Fibroblast of pulmonary artery (primary cell): Measurements from ENCODE around the gene KMT2D.

Source experiments
- DNase-seq: peaks from one replicate; pipeline ENCODE4 v3.0.0-alpha.2; 2010; ENCODE audit warnings: low read depth
- H3K4me3 ChIP-seq: replicated peaks from 2 replicates; pipeline ENCODE4 v1.5.1; 2011; ENCODE audit warnings: low read depth, mild to moderate bottlenecking, control low read depth, low read length, moderate library complexity
- TF ChIP-seq, protein P1 (sequence below): IDR thresholded peaks from 2 replicates; pipeline ENCODE4 v1.5.1; 2011; ENCODE audit warnings: mild to moderate bottlenecking, control low read depth, low read length, inconsistent platforms; ENCODE audit errors: missing control alignments

The KMT2D gene

DNA sequence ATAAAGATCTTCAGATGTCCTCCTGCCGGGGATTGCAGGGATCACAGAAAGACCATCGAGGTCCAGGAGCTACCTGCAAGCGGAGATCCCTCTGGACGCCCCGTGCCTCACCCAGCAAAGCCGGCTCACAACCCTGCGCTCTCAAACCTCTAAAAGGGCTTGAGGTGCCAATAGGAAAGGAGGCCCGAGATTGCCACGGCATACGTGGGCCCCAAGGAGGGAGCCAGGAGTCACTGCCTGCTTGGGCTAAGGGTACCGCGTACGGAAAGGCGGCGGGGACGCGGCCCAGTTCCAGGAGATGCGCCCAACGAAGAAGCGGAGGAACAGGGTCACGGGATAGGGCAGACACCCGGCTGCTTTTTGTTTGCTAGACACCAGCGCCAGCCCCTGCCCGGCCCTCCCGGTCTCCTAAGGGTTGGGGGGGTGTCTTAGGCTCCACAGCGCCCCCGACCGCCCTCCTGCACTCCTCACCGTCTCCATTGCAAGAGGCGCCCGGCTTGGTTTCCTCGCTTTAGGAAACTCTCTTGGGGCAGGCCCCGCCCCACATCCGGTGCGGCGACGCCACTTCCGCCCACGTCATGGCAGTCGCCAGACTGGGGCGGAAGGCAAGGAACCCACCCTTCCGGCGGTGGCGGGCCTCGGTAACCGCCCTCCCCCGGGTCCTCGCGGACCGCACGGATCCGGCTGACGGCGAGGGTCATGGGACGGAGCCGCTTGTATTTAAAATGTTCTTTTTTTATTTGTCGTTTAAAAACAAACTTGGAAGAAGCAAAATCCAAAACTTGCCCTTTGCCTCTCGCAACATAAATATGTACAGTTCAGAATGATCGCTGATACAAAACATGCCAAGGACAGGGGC is 42.1 kb downstream of the KMT2D start, which contains the start of gene PRKAG1:
TSS of gene PRKAG1 (minus strand) at position 516 of the 859 bp plus-strand sequence. CDS start at position 480, 36 bp downstream.
- TF ChIP-seq, protein P1, sequence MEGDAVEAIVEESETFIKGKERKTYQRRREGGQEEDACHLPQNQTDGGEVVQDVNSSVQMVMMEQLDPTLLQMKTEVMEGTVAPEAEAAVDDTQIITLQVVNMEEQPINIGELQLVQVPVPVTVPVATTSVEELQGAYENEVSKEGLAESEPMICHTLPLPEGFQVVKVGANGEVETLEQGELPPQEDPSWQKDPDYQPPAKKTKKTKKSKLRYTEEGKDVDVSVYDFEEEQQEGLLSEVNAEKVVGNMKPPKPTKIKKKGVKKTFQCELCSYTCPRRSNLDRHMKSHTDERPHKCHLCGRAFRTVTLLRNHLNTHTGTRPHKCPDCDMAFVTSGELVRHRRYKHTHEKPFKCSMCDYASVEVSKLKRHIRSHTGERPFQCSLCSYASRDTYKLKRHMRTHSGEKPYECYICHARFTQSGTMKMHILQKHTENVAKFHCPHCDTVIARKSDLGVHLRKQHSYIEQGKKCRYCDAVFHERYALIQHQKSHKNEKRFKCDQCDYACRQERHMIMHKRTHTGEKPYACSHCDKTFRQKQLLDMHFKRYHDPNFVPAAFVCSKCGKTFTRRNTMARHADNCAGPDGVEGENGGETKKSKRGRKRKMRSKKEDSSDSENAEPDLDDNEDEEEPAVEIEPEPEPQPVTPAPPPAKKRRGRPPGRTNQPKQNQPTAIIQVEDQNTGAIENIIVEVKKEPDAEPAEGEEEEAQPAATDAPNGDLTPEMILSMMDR = peak; percentile 42
- peak within 1 kb of the TSS; percentile 98 for H3K4me3 ChIP-seq
- peak; percentile 98 for DNase-seq

DNA sequence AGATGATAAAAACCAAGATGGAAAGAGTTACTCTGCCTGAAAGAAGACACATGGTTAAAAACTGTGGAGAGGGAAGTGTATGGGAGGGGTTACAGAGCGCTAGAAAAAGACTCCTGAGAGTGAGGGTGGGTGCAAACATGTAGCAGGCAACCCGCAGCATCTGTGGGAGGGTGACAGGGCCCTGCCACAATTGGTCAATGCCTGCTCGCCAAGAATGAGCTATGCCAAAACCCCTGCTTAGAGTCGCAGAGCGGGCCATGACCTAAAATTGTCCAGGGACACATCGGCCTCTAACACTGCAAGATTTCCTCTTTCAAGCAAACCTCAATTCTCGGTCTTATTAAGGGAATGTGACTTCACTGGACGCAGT is 42.7 kb downstream of the KMT2D start:
- DNase-seq = peak; percentile 63
- TF ChIP-seq, protein P1 = no peak
- H3K4me3 ChIP-seq = peak overlapping the region; percentile 98

DNA sequence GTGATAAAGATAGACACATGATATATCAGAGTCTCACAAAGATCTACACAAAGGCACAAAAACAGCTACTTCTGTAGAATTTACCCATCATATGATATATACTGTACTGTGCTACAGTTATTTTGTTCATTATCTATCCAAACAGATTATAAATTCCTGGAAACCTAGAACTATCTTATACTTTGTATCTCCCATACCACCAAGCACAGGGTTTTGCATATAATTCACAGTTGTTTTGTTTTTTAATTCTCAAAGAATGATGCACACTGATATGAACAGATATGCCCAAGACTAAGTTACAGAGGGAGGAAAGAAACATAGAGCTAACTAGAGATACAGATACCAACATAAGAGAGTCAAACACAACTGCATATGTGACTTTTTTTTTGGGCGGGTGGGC is 45.4 kb downstream of the KMT2D start:
- no peak overlapping the region for H3K4me3 ChIP-seq
- no peak for DNase-seq
- TF ChIP-seq, protein P1 = no peak

DNA sequence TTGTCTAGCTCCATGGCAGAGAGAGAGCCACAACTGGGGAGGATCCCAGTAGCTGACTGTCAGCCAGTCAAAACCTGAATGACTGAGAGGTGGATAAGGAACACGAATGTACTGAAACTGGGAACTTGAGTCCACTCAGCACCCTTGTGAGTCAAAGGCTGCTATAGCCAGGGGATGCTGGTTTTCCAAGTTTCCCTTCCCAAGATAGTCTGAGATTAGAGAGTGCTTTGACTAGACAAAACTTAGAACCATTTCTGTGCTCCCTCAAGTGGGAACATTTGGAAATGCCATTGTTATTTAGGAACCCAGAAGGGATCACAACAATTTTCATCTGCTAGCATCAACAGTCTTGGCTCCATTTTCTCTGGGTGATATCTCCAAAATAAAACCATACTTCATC is 46.0 kb downstream of the KMT2D start:
- DNase-seq = peak; percentile 61
- no peak overlapping the region for H3K4me3 ChIP-seq
- TF ChIP-seq, protein P1 = peak; percentile 45

DNA sequence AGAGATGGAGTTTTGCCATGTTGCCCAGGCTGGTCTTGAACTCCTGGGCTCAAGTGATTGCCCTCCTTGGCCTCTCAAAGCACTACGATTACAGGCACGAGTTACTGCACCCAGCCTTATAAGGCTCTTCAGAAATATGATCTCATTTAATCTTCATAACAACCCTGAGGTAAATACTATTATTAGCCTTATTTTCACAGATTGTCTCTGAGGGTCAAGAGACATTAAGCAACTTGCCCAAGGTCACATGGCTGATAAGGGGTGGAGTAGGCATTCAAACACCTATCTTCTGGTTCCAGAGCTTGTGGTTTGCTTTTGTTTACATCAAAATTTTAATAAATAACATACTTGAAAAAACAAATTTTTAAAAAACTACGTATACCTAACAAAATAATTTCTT is 47.2 kb downstream of the KMT2D start:
- H3K4me3 ChIP-seq = no peak overlapping the region
- no peak for DNase-seq
- TF ChIP-seq, protein P1 = no peak

DNA sequence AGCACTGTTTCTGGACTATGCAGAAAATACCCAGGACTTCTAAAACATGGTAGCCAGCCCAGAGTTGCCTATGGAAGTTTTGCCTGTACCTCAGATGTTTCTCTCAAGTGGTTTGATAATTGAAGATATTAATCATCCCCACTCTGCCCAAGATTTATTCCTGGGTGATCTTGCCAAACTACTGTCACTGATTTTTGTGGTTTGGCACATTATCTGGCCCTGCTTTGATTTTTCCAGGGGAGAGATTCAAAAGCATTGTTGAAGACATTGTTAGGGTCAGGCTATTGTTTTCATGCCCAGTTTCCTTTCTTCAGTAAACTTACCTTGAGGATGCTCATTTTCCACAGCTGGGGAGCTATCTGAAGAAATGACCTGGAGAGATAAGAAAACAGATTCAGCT is 47.9 kb downstream of the KMT2D start:
- no peak for DNase-seq
- TF ChIP-seq, protein P1 = no peak

More for the DNA sequence above, 47.9 kb downstream of the KMT2D start:
- H3K4me3 ChIP-seq = no peak overlapping the region
